DND-41 (cell line): ENCODE measurements around the gene RUNX3.

Source experiments
- ATAC-seq: fragments of 200-7000 bp; cut with Tn5 transposase; 3 replicates; pipeline ENCODE4 v1.9.1; 2021; ENCODE audit warnings: low read depth; ENCODE audit not compliant: insufficient read depth
- DNase-seq: peaks from one replicate; pipeline ENCODE4 v3.0.0-alpha.2; 2020
- H2AFZ ChIP-seq: 2 replicates; pipeline ENCODE4 v1.6.0; 2012; ENCODE audit warnings: low read depth, low read length
- H3K27ac ChIP-seq: 2 replicates; pipeline ENCODE4 v1.5.1; 2012; ENCODE audit warnings: low read length, inconsistent platforms
- H3K27me3 ChIP-seq: fragments of 200-600 bp; sonication (generic); 2 replicates; pipeline ENCODE4 v1.6.0; 2012; ENCODE audit warnings: low read length, mild to moderate bottlenecking, inconsistent platforms; ENCODE audit not compliant: insufficient read depth, poor library complexity
- H3K36me3 ChIP-seq: 2 replicates; pipeline ENCODE4 v1.5.1; 2012; ENCODE audit warnings: low read length, inconsistent platforms; ENCODE audit not compliant: insufficient read depth
- H3K4me1 ChIP-seq: 2 replicates; pipeline ENCODE4 v1.5.1; 2012; ENCODE audit warnings: mild to moderate bottlenecking, low read length; ENCODE audit not compliant: insufficient read depth
- H3K4me2 ChIP-seq: 2 replicates; pipeline ENCODE4 v1.6.0; 2012; ENCODE audit warnings: mild to moderate bottlenecking, moderate library complexity, low read length, inconsistent platforms; ENCODE audit not compliant: insufficient read depth
- H3K4me3 ChIP-seq, 2 experiments: fragments of 200-600 bp in 1 of 2; shearing (Covaris generic) in 1 of 2; 2 replicates each; pipeline ENCODE4 v1.5.1; 2012 to 2016; ENCODE audit warnings: inconsistent platforms in 2 of 2, low read length in 2 of 2, mild to moderate bottlenecking in 2 of 2, low read depth in 1 of 2, moderate library complexity in 1 of 2
- H3K79me2 ChIP-seq: 2 replicates; pipeline ENCODE4 v1.6.0; 2012; ENCODE audit warnings: low read length, inconsistent platforms; ENCODE audit not compliant: insufficient read depth
- H3K9ac ChIP-seq: 2 replicates; pipeline ENCODE4 v1.6.0; 2012; ENCODE audit warnings: low read depth, mild to moderate bottlenecking, inconsistent platforms, low read length, moderate library complexity
- H3K9me3 ChIP-seq: 2 replicates; pipeline ENCODE4 v1.5.1; 2012; ENCODE audit warnings: low read length, moderate library complexity, mild to moderate bottlenecking, inconsistent platforms; ENCODE audit not compliant: insufficient read depth, severe bottlenecking
- H4K20me1 ChIP-seq: 2 replicates; pipeline ENCODE4 v1.6.0; 2012; ENCODE audit warnings: low read length; ENCODE audit not compliant: insufficient read depth
- EZH2 ChIP-seq: IDR thresholded peaks from 3 replicates; pipeline ENCODE4 v1.6.1; 2012; ENCODE audit warnings: borderline replicate concordance, low read depth, mild to moderate bottlenecking, moderate library complexity, low read length, inconsistent platforms; ENCODE audit not compliant: severe bottlenecking
- TF ChIP-seq, protein P1 (sequence below): IDR thresholded peaks from 2 replicates; pipeline ENCODE4 v1.5.1; 2012; ENCODE audit warnings: borderline replicate concordance, low read length, moderate library complexity, mild to moderate bottlenecking; ENCODE audit not compliant: poor library complexity, severe bottlenecking; ENCODE audit errors: extremely low read depth

Gene RUNX3

DNA sequence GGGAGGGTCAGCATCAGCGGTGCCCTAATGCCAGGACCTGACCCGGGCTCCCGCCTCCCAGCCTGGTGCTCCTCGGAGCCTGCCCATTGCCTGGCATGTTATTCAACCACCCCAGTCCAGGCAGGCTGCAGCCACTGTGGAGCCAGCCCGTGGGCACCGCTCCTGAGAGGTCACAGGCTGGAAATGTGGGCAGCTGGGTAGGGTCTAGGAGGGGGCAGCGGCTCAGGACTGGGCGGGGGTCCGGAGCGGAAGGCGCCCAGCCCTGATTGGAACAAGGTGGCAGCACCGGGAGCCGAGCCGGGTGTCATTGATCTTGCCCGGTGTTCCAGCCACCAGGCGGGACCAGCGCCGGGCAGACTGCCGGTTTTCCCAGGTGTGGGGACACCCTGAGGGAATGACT, 12.7 kb upstream of the RUNX3 start:
- H3K27ac ChIP-seq = no peak overlapping the region
- H3K4me2 ChIP-seq = no peak overlapping the region
- H3K4me3 ChIP-seq = no peak overlapping the region
- H3K9me3 ChIP-seq = no peaks in the 10 kb centered on the region
- no peaks in the 10 kb centered on the region for H3K27me3 ChIP-seq
- ATAC-seq (no peak), DNase-seq (no peak)
- no peaks in the 10 kb centered on the region for H3K79me2 ChIP-seq
- H2AFZ ChIP-seq = no peak overlapping the region
- H3K36me3 ChIP-seq = no peaks in the 10 kb centered on the region
- no peak overlapping the region for H3K9ac ChIP-seq
- no peaks in the 10 kb centered on the region; the same call in 1 of the 2 replicates for H4K20me1 ChIP-seq
- H3K4me1 ChIP-seq = peaks cover 3% of the 10 kb centered on the region
- TF ChIP-seq, protein P1, sequence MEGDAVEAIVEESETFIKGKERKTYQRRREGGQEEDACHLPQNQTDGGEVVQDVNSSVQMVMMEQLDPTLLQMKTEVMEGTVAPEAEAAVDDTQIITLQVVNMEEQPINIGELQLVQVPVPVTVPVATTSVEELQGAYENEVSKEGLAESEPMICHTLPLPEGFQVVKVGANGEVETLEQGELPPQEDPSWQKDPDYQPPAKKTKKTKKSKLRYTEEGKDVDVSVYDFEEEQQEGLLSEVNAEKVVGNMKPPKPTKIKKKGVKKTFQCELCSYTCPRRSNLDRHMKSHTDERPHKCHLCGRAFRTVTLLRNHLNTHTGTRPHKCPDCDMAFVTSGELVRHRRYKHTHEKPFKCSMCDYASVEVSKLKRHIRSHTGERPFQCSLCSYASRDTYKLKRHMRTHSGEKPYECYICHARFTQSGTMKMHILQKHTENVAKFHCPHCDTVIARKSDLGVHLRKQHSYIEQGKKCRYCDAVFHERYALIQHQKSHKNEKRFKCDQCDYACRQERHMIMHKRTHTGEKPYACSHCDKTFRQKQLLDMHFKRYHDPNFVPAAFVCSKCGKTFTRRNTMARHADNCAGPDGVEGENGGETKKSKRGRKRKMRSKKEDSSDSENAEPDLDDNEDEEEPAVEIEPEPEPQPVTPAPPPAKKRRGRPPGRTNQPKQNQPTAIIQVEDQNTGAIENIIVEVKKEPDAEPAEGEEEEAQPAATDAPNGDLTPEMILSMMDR = no peak
- TF ChIP-seq EZH2 = no peak

DNA sequence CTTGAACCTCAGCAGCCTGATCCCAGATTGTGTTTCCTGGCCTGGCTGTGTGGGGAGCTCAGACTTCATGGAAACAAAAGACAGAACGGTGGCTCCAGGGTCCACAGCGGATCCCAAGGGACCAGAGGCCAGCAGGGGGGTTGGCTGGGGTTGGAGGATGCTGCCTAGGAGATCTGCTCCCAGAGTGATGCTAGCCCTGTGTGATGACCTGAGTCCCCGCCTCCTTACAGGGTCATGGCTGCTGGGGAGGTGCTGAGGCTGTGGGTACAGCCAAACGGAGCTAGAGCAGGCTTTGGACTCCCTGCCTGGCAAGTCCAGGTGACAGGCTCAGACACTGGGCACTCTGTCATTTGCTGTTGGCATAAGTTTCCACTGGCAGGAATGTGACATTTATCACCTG, 11.5 kb upstream of the RUNX3 start:
- Histone ChIP-seq H3K4me3 (no peak overlapping the region), H3K79me2 (no peaks in the 10 kb centered on the region), H2AFZ (no peak overlapping the region), H3K27ac (no peak overlapping the region), H3K36me3 (no peaks in the 10 kb centered on the region), H3K9me3 (no peaks in the 10 kb centered on the region), H3K9ac (no peak overlapping the region; the same call in 1 of the 2 replicates), H3K4me2 (no peak overlapping the region), H3K27me3 (no peaks in the 10 kb centered on the region), H3K4me1 (no peaks in the 10 kb centered on the region), H4K20me1 (no peaks in the 10 kb centered on the region; the same call in 1 of the 2 replicates)
- TF ChIP-seq, protein P1 = no peak
- no peak for TF ChIP-seq EZH2
- no peak for ATAC-seq
- no peak for DNase-seq

DNA sequence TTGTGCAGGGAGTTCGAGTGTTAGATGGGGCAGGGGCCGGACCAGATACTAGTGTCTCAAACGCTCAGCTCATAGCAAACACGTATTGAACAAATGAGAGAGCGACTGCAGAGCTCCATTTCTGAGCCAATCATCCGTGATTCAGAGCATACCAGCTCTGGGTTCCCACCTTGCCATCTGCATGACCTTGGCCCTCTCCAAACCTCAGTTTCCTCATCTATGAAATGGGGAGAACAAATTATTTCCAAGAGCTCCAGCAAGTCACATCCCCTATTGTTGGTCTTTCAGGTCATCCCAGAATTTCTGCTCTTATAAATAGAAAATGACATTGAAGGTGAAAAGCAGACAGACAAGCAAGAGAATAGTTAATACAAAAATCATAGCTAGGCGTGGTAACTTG, 10.2 kb upstream of the RUNX3 start:
- Histone ChIP-seq H2AFZ (no peak overlapping the region), H3K4me2 (no peak overlapping the region), H3K36me3 (no peaks in the 10 kb centered on the region), H3K4me1 (no peaks in the 10 kb centered on the region), H4K20me1 (no peaks in the 10 kb centered on the region; the same call in 1 of the 2 replicates), H3K27me3 (no peaks in the 10 kb centered on the region), H3K9ac (no peak overlapping the region), H3K79me2 (no peaks in the 10 kb centered on the region), H3K9me3 (no peaks in the 10 kb centered on the region), H3K27ac (no peak overlapping the region), H3K4me3 (no peak overlapping the region)
- DNase-seq (no peak), ATAC-seq (no peak)
- no peak for TF ChIP-seq EZH2
- TF ChIP-seq, protein P1 = no peak
